HG03060 (cell line): ENCODE results near the gene OR4C3.
"Not testable (repeated sequence)": the region's sequence is repeated elsewhere in the genome, so short reads cannot be mapped to it uniquely, and the experiment has no call there.

Source experiments
- ATAC-seq: cut with Tn5 transposase; IDR thresholded peaks from one replicate; pipeline ENCODE4 v1.9.1; 2021; ENCODE audit warnings: low read depth, moderate number of reproducible peaks; ENCODE audit not compliant: unreplicated experiment

OR4C3 gene

DNA sequence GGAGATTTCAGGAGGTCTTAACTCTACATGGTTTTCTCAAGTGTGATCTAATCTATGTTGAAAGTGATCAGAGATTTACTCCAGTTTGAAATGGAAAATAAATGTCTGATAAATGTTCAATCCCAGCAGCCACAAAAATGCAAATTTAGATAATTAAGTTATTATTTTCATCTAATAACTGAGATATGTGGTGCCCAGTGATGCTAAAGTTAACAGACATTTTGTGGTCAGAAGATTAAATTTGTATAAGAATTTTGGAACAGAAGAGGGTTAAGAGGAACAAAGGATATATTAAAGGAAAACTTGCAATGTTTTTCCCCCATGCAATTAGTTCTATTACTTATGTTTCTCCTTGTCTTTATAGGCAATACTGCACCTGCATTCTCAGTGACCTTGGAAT is at the start of gene OR4C3:
Gene OR4C3, plus strand, starts transcription at position 301 of the 400 bp plus-strand sequence. CDS start 102 bp downstream, outside the sequence.
- ATAC-seq: not testable (repeated sequence)

- ATAC-seq: no peak
These were observed 18.8 kb upstream of the OR4C3 start, which contains the start of gene OR4S1 for GRCh38 chr11:48305923-48306322. OR4S1 (plus strand) TSS chr11:48306223; CDS start chr11:48306223, 0 bp downstream.

DNA sequence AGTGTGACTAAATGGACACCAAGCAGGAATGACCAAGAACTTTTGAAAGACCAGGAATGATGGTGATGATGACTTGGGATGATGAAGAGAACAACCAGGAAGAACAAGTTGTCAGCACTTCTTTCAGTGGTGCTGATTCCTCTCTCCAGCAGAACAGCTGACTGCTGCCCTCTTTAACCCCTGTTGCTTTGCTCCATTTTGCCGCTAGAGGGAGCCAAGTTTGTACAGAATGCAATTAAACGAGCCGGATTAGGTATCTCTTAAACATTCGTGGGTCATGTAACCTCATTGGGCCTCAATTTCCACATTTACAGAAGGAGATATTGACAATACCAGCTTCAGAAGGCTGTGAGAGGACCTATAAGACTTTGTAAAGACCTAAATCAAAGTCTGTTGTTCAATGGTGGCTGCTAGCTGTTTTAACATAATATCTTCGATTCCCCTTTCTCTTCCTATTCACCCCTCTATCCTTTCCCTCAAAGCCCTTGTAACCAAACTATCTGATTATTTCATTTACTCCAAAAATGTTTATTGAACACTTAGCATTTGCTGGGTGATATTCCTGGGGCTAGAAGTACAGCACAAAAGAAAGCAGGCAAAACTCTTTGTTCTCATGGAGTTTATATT is 16.8 kb upstream of the OR4C3 start:
- ATAC-seq: no peak

- ATAC-seq: not testable (repeated sequence)
These were observed 11.1 kb upstream of the OR4C3 start for GRCh38 chr11:48313590-48313989.

DNA sequence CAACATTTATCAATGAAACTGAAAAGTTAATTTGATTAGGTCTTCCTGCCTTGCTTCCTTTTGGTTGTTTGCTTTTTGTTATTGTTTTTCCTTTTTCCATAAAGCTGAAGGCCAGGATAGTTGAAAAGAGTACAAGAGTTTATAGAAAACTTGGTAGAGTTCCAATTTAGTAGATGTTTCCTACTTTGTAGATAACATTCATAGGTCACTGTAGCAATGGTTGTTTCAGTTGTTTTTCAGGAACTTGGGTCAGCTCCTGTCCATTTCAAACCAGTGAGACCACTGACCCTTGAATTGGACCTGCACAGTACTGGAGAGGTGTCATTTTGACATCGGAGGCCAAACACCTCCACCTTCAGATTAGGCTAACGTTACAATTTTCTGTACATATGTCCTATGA is 4.9 kb upstream of the OR4C3 start:
- ATAC-seq: not testable (repeated sequence)

GRCh38 chr11:48341466-48341865 is 16.7 kb downstream of the OR4C3 start:
- ATAC-seq: no peak

GRCh38 chr11:48342505-48342904 is 17.8 kb downstream of the OR4C3 start:
- not testable (repeated sequence) for ATAC-seq

GRCh38 chr11:48346286-48346685 is 21.6 kb downstream of the OR4C3 start:
- ATAC-seq: not testable (repeated sequence)

- ATAC-seq: no peak
These were observed 29.3 kb downstream of the OR4C3 start for GRCh38 chr11:48354013-48354412.

GRCh38 chr11:48354677-48355076 is 30.0 kb downstream of the OR4C3 start:
- no peak for ATAC-seq

DNA sequence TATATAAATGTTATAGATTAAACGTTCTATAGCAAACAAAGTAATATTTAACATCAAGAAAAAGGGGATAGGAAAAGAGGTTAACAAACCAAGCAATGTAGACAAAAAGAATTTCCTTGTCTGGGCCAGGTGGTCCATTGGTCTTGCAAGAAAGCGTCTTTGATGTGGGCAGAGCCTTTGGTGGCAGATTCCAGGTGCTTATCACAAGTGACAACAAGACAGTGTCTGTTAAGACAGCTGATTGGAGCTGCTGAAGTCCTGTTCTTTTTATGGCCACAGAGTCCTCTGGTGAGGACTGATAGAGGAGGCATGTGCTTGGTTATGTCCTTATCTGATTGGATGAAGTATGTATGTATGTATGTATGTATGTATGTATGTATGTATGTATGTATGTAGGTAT is 36.6 kb downstream of the OR4C3 start:
- ATAC-seq: not testable (repeated sequence)

GRCh38 chr11:48366365-48366764 is 41.6 kb downstream of the OR4C3 start, which contains the start of gene OR4C5:
OR4C5 (minus strand) TSS chr11:48366465; CDS start chr11:48366465, 0 bp downstream.
- no peak for ATAC-seq
